OCI-LY7 (cell line): Measurements from ENCODE around the gene SPO11.

Experiments used
- CTCF ChIP-seq: fragments of 200-600 bp; sonication (generic); conservative IDR thresholded peaks from 2 replicates; pipeline ENCODE4 v1.5.1; 2014; ENCODE audit warnings: mild to moderate bottlenecking, antibody characterized with exemption, low read length, moderate library complexity, mixed read lengths
- EZH2phosphoT487 ChIP-seq: fragments of 200-600 bp; sonication (generic); IDR thresholded peaks from 2 replicates; pipeline ENCODE4 v1.6.1; 2018; ENCODE audit warnings: low read depth, borderline replicate concordance, mild to moderate bottlenecking, mixed run types, antibody characterized with exemption, low read length, moderate library complexity, mixed read lengths

GRCh38 chr20:57342829-57343228 is 13.2 kb downstream of the SPO11 start:
- TF ChIP-seq CTCF (no peak), EZH2phosphoT487 (no peak)
